NCI-H1436 treated with DMSO at 0.1 percent for 48 hours (cell line): Measurements from ENCODE around the gene RCAN2.
"Not testable (repeated sequence)": the region's sequence is repeated elsewhere in the genome, so short reads cannot be mapped to it uniquely, and the experiment has no call there.

ENCODE experiments used
- DNase-seq: peaks from one replicate; lab custom pipeline; 2025; lab: John Stamatoyannopoulos, UW

RCAN2 gene

DNA sequence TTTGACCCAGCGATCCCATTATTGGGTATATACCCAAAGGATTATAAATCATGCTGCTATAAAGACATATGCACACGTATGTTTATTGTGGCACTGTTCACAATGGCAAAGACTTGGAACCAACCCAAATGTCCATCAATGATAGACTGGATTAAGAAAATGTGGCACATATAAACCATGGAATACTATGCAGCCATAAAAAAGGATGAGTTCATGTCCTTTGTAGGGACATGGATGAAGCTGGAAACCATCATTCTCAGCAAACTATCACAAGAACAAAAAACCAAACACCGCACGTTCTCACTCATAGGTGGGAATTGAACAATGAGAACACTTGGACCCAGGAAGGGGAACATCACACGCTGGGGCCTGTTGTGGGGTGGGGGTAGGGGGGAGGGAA lies 103.5 kb downstream of the RCAN2 start:
- DNase-seq: not testable (repeated sequence)

DNA sequence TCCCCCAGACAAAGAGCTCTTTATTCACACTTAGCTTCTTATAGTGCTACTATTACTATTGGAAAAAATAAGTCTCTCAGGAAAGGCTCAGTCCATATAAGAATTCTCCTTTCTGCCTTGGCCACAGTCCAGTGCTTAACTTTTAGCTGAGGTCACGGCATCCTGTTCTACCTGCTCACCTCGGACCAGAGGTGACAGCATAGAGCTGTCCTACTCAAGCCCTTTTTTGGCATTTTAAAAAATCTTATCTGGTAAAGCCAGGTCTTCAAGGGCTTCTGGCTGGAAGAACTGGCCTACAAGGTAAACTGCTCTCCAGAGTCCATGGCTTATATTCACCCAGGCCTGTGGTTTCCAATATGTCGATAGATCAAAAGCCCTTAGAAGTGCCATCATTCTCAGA lies 109.7 kb downstream of the RCAN2 start:
- DNase-seq: no peak

DNA sequence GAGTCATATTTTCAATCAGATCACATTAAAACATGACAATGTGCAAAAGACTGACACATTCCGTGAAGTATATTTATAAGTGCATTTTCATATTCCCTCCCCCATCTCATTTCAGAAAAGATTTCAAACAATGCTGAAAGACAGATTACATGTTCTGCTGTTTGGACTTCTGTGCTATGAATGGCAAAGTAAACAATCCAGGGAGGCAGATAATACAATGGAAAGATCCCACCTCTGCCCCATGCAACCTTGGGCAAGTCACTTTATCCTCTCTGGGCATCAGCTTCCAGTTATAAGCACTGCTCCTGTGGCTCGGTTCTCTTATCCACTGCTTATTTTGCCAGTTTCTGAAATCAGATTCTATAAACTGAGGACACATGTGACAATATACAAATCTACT lies 110.2 kb downstream of the RCAN2 start:
- DNase-seq: no peak

DNA sequence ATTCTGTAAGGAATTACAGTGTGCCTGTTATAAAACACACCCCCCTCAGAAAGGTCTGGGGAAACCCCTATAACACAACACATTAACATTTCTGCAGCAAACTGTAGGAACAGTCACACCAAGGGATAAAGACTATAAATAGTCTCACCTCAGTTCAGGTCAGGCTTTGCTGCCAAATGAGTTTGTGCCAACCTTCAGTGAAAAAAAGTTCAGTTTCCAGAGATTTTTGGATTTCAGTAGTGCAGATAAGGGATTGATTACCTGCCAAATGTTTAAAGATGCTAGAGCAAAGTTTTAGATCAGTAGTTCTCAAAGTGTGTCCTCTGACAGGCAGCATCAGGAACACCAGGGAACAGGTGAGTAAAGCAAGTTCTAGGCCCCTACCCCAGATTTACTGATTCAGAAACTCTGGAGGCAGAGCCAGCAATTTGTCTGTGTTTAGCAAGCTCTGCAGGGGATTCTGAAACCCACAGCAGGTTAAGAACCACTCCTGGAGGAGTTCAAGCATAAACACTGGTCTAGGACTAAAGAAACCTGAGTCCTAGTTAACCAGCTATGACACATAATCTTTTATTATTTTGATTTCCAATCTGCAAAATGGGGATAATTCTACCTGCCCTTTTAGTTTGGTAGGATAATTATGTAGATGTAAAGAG lies 111.0 kb downstream of the RCAN2 start:
- DNase-seq: peak; percentile 24

DNA sequence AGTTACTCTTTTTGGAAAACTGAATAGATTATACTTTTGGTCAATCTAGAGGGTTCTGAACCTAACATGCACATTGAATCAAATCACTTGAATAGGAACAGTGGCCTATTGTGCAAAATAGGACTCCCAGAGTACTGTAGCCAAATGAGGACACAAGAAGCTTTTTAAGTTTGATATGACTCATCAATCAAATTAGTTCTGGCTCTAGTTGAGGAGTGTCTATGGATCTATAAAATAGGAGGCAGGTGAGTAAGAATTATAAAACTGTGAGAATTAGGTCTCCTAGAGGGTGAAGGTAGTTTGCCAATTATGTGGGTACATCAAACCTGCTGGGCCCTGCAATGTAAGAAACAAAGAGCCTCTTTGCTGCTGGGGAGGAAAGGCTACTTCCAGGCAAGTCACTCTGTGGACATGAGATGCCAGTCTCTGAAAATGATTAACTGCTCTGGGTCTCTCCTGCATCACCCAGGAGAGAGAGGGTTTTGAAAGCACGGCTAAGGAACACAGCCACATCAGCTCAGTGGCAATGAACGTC lies 112.3 kb downstream of the RCAN2 start:
- no peak for DNase-seq

DNA sequence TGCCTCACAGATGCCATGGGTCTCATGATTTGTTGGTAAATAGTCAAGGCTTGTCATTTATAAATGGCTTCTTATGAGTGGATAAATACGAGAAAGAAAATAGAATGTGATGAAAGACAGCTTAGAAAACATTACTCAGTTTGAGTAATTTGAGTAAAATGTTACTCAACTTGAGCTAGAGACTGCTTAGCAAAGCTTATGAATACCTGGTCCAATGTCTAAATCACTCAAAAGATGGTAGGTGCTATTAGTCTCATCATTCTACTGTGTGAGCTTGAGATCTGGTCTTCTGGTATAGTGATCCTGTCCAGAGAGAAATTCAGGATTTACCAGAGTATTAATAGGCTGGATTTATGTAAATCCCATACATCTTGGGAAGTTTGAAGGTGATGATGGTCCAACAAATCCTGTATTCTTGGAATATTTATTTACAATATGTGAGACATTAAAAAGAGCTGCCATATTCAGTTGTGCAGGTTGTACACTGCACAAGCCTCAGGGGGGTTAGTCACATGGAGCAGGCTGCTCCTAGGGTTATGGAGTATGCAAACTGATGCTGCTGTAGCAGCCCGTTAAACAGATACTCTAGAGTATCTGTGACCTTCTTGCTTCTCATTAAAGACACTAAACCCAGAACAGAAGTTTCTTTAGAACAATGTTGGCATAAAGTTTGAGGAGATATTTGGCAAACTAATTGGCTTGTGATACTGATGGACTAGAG lies 112.9 kb downstream of the RCAN2 start:
- no peak for DNase-seq

DNA sequence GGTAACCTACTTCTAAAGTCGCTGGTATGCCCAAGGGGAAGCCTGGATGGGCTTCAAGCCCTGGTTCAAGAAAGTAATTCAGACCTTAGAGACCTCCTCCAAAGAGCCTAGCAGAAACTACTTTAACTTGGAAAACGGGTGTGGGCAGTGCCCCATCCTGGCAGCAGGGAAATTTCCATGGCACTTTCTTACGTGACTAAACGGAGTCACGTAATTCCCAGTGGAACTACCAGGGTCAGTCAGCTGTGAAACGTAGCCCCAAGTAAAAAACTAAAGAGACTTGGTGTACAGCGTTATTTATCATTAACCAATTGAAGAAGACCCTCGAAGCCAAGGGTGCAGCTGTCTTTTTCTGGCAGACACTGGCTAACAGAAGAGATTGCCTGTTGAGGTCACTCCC lies 114.0 kb downstream of the RCAN2 start:
- no peak for DNase-seq

DNA sequence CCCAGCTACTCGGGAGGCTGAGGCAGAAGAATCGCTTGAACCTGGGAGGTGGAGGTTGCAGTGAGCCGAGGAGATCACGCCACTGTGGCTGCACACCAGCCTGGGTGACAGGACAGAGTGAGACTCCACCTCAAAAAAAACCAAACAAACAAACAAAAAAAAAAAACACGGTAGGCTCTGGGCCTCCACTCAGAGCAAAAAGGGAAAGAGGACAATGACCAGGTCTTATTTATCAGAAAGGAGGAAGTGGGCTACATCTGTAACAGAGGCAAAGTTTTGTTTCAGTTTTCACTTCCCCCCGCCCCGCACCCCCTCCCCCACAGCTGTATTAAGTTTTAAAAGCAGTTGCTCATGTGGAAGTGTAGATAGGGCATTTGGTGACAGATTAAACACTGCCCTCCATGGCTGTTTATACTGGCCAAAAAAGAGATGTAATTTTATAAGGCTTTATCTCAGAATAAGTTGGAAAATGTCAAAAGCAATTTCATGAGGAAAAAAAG lies 114.6 kb downstream of the RCAN2 start:
- no peak for DNase-seq

DNA sequence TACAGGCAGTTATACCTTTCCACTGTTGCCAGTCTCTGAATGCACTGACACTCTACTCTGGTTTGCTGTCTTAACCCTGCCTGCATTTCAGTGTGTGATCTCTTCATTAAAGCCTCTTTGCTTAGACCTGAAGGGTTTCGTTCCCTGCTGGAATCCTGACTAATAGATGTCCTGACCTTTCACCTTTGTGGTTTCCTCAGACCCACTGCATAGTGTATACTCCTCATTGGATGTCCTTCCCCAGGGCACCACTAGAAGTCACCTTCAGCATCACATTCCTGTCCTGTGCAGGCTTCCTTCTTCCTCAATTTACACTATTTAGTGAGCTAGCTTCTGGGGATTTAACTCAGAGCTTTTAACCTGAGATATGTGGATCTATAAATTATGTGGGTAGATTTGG lies 120.6 kb downstream of the RCAN2 start:
- DNase-seq: no peak

DNA sequence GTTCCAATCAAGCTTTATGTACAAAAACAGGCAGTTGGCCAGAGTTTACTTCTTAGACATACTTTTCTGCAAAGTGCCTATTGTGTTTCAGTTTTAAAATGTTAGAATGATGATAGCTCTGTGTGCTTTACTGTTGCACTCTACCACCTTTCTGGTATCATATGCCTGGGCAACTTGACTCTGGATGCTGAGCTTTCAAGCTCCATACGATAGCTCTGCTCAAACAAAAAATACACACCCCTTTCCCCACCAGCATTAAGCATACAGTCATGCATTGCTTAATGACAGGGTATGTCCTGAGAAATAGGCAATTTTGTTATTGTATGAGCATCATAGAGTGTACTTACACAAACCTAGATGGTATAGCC lies 123.1 kb downstream of the RCAN2 start:
- DNase-seq: no peak

DNA sequence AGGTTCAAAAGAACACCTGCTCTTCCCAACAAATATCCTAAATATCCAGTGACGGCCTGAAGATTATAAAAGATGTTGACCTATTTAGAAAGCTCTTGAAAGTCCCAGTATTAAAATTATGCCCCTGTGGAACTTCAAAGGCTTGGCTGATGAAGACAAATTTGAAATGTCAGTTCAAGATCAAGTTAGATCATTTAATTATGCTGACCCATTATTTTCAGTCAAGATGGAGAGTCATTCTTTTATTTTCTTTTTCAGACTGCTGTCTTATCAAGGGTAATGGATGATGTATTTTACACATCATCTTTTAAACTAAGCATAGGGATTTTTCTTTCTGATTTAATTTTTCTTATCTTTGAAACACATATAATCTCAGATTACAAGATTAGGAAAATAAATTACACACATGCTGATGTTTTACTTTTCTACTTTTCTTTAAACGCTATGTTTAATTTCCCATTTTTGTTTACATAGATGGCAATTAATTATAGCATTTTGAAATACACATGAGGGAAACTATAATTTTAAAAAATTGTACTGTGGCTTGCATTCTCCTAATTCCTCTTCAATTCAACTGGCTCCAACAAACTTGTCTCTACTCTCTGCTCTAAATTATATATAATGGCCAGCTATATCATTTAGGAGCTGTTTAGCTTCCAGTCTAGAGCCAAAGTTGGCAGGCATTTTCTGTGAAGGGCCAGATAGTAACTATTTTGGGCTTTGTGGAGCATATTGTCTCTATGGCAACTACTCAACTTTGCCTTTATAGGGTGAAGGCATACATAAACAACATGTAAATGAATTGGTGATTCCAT lies 123.7 kb downstream of the RCAN2 start:
- no peak for DNase-seq

DNA sequence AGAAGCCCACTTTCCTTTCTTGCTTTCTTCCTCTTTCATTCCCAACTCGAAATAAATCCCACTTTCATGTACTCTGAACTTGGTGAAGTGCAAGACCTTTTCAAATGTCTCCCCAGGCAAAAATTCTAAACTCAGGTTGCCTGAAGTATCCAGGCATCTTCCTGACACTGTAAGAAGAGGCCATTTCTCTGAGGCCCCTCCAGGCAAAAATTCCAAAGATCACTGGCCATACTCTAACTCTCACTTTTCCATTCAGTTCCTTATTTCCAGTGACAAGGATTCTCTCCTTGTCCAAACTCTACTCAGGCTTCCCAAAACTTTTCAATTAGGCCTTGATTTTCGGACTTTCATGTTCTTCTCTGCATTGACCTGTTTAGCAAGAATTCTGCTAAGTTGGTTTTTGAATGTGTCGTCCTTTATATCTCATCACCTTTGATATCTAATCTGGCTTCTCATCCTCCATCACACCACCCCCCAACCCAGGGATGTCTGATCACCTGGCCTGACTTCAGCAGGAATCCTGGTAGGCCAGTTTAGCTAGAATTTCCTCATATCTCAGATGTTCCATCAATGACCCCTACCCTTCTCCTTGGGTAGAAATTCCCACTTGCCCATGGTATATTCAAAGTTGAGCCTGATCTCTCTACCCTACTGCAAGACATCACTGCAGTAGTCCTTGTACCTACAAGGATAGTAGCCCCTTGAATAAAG lies 124.9 kb downstream of the RCAN2 start:
- DNase-seq: no peak

DNA sequence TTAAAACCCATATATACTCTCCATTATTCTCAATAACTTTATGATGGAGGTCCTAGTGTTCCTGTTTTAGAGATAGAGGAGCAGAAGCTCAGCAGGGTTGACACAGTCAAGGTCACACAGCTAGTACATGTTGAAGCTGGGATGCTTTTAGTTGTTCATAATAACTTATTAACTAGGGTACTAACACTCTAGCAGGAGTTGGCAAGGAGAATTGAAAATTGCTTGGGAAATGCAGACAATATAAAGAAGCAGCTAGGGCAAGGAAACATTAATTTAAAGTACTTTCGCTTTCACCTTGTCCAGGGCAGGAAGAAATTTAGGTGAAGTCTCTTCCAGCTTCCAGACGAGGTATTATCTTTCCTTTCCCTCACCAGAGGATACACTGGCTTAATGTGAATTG lies 133.7 kb downstream of the RCAN2 start:
- DNase-seq: no peak

DNA sequence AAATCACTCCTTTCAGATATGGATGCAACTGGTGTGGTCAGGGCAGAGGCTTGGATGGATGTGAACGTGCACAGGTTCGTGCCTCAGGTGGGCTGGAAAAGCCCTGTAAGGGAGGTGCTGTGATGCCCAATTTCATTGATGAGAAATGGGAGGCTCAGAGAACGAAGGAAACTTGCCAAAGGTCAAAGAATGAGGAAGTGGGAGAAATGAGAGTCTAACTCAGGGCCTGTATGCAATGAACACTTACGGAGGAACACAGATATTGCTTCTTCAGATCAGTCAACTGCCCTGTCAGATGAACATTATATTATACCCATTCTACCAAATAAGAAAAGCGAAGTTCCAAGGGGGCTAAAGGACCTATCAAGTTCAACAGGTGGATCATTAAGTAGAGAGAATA lies 134.7 kb downstream of the RCAN2 start:
- DNase-seq: no peak

DNA sequence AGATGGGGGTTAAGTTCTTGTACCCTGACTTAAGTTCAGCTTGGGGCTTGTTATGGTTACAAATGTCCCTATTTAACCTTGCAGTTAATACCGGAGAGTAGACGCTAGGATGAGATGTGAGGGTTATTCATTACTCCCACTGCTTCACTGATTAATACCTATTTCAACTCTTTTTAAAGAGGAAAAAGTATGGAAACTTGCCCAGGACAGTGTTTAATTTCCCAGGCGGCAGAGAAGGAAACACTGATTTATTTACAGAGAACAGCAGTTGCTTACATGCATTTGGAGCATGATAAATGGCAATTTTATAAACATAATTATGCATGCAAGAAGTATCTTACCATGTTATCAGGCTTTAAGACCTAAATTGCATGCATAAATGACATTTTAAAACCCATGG lies 137.7 kb downstream of the RCAN2 start:
- DNase-seq: no peak

DNA sequence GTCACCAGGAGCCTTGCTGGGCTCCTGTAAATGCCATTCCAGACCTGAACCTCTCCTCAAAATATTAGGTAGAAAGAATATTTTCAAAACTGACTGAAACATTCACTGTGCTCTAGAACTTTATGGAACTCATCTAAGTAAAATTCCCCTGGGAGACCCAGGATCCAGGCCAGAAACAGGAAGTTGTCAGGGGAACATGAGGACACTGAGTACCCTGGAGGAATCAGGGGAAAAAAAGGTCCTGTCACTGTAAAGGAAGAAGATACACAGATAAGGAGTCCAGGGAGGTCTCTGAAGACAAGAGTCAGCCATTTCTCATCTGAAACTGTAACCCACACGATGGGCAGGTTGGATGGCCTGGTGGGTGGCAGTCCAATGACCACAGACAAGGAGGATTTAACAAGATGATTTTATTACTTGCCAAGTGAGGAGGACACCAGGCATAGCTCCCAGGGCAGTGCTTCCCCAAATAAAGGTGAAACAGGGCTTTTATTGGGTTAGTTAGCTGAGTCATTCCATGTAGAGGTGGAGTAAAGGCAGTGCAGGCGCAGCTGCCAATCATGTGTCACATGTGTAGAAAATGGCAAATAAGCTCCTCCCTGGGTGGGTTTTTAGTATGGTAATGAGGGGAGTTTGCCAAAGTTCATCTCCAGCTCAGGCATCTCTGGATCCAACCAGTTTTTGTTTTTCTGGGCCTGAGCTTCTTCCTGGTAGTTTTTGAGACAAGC lies 138.5 kb downstream of the RCAN2 start:
- DNase-seq: no peak

DNA sequence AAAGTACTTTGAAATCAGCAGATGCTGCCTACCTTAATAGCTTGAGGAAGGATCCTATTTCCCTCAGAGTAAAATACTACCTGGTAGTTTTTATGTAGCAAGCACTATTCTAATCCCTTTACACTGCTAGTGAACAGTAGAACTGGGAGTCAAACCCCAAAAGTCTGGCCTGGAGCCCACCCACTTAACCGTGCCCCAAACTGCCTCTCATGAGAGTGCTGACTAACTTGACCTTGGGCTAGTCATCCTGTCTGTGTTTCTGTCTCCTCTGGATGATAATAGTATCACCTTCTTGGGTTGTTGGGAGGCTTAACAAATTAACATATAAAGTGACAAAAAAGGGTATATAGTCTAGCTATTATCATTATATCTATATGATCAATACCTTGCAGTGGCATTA lies 140.5 kb downstream of the RCAN2 start:
- DNase-seq: no peak

DNA sequence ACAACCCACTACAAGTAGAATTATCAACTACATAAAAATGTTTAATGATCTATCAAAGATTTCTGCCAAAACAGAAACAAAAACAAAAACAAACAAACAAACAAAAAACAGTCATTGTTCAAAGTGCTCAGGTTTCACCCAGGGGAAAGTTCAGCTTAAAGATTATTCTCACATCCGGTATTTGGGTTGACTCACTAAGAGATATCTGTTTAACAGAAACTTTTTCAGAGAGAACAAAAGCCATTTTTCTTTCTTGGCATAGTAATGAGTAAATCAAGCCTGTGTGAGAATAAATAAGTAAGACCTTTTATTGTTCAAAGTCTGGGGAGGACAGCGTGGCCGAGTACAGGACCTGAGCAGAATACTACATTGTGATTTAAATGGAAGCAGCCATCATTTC lies 143.6 kb downstream of the RCAN2 start:
- DNase-seq: no peak

DNA sequence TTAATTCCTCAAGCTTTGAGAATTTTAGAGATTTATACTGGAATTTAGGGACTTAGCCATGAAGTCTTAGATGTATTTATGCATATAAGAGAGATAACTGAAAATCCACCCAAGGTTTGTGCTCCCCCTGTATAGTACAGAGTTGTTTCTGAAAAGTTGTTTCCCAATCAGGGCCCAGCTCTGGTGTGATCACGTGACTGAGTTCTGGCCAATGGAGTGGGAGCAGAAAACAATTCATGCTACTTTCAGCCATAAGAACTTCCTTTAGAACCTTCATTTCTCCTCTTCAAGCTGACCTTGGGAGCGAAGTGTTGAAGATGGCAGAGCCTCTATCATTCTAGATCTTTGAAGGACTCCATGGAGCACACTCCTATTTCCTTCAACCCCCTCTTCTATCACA lies 151.0 kb downstream of the RCAN2 start:
- no peak for DNase-seq

DNA sequence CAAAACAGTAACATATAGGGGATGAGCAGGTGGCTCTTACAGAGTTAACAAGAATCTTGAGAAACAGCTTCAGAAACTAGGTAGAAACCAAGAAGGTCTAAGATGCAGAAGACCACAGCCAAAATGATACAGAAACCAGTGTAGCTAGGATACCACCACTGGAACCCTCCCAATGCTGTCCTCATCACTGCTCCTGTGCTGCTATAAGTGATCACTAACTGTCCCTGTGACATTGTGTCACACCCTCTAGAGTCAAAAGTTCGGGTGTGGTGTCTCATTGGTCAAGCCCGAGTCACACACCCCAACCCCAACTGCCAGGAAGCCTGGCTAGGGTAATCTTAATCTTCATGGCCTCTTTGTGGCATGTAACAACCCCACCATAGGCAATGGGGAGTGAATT lies 153.1 kb downstream of the RCAN2 start:
- DNase-seq: no peak

DNA sequence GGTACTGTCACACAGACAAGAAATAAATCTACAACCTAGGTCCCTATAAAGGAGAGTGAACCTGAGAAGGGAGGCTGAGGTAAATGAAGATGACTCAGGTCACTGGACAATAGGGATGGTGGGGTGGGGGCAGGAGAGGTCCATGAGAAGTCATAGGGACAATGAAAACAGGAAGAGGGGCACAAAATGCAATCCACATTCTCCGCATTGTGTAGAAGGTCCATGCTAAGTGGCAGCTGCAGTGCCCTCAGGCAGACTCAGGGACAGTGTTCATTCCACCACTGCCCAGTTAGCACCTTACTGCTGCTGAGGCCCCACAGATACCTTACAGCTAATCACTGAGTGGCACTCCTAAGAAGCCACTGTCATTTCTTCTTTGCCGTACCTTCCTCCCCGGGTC lies 156.8 kb downstream of the RCAN2 start:
- DNase-seq: no peak
